GM12873 (cell line): ENCODE results near the gene MGAT4A.

Experiments
- TF ChIP-seq, protein P1 (sequence below): IDR thresholded peaks from 2 replicates; pipeline ENCODE4 v1.5.1; 2012; ENCODE audit warnings: low read depth, mild to moderate bottlenecking, moderate library complexity, low read length, control low read depth; ENCODE audit not compliant: insufficient read depth; ENCODE audit errors: missing control alignments

MGAT4A gene

DNA sequence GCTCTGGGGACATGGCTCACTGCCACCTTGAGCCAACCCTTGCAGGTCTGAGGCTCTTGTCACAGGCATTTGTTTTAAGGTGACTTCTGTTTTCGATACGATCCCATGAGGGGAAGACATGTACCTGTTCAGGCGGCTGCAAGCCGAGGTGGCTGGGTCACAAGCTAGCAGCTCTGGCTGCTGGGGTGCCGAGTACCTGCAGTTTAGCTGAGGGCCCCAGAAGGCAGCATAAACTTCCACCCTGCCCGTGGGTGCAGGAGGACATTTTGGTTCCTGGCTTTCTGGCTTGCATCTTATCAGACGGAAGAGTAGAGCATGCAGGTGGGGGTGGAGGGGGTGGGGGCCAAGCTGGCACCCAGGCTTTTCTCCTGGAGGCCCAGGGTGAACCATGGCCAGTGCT is 151.0 kb downstream of the MGAT4A start:
- TF ChIP-seq, protein P1, sequence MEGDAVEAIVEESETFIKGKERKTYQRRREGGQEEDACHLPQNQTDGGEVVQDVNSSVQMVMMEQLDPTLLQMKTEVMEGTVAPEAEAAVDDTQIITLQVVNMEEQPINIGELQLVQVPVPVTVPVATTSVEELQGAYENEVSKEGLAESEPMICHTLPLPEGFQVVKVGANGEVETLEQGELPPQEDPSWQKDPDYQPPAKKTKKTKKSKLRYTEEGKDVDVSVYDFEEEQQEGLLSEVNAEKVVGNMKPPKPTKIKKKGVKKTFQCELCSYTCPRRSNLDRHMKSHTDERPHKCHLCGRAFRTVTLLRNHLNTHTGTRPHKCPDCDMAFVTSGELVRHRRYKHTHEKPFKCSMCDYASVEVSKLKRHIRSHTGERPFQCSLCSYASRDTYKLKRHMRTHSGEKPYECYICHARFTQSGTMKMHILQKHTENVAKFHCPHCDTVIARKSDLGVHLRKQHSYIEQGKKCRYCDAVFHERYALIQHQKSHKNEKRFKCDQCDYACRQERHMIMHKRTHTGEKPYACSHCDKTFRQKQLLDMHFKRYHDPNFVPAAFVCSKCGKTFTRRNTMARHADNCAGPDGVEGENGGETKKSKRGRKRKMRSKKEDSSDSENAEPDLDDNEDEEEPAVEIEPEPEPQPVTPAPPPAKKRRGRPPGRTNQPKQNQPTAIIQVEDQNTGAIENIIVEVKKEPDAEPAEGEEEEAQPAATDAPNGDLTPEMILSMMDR = no peak

DNA sequence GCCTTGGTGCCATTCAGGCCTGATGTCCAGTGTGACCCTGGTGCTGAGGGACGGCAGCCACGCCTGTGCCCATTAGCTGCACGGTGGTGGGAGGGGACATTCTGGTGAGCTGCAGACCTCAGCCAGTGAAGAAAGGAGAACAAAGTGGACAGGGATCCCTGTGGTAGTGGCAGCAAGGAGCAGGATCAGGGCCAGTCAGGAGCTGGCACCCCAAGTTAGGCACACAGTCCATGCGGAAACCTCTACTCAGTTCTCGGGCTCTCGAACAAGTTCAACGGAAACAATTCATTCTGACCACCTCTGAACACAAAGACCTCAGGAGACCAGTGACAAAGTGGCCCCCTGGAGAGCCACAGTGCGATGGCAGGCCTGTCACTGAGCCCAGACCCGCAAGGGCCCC is 152.7 kb downstream of the MGAT4A start:
- TF ChIP-seq, protein P1 = no peak

DNA sequence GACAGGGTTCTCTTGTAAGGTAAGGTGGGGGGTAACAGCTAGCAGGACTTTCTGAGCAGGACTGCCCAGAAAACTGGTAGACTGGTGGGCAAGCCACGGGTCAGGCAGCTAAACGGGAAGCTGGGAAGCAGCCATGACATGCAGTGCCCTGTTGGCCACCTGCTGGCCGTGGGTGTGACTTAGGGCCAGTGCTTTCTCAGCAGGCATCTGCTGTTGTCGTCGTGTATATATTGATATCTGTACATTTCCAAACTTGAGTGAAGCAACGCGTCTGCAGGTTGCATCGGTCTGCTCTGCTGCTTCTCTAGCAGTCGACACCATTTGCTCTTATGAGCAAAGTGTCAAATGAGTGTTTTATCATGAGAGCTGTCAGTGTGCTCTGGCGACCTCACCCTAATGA is 153.6 kb downstream of the MGAT4A start:
- TF ChIP-seq, protein P1 = no peak

DNA sequence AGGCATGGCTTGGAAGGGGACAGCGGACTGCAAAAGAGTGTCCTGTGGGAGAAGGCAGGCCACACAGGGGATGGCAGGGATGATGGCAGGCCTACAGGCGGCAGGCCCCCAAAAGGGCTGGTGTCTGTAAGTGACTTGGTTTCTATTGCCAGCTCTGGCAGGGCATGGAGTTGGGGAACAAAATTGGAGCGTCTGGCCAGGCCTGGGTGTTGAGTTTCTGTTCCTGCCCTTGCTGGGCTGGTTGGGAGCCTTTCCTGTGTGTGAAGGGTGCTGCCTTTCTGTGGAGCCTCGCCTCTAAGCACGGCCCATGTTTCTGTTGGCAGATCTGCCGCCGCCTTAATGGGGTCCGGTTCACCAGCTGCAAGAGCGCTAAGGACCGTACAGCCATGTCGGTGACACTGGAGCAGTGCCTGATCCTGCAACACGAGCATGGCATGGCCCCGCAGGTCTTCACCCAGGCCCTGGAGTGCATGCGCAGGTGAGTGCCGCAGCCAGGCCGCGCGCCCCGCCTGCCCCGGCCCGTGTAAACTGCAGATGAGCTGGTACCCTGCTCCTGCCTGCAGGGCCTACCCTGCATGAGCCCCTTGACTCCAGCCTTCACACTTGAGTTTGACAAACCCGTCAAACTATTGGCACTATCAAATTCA is 154.1 kb downstream of the MGAT4A start:
- TF ChIP-seq, protein P1 = no peak

DNA sequence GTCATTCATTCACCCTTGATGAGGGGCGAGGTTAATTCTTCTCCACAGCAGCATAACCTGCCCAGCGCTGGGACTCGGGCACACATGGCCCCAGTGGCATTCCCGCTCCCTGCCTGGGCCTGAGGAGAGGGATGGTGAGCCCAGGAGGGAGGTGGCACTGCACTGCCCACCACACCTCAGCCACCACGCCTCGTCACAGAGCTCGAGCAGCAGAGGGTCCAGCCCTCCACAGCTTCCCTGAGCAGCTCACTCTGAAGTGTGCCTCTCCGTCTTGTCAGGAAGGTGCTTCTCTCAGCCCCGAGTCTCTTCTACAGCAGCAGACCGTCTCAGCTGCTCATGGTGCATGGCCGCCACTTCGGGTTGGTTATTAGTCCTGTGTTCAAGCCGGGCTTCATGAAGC is 157.5 kb downstream of the MGAT4A start:
- TF ChIP-seq, protein P1 = no peak

DNA sequence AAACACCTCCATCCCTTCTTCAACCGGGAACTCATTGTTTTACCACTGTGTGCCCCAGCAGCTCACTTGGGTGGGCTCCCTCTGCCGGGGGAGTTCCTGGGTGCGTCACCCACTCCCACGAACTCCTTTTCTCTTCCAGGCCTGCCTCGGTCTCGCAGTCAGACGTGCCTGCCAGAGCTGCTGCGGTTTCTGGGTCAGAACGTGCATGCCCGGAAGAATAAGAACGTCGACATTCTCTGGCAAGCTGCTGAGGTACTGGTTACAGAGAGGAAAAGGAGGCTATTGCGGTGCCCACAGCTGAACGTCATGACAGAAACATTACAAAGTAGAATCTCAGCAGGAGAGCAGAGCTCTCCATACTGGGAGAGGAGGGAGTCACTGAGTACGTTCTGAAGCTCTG is 158.3 kb downstream of the MGAT4A start:
- TF ChIP-seq, protein P1 = no peak

DNA sequence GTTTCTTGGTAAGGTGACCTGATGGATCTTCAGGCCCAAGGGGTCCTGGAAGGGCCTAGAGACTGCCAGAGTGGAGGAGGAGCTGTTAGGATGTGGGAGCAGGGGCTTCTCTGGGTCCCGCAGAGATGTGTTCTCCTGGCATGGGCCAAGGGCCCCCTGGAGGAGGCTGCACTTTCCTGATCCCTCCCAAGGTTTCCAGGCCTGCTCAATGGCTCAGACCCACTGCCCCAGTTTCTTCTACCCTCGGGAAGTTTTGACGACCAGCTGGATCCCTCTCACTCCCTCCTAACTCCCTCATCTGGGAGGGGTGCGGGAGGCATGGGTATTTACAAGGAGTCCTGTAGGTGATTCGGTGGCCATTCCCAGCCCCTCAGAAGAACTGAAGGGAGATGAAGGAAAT is 158.7 kb downstream of the MGAT4A start:
- TF ChIP-seq, protein P1 = no peak
